Keratinocyte (primary cell): ENCODE measurements around the gene MINDY4.

Experiments used
- CTCF ChIP-seq, 3 experiments: IDR thresholded peaks in 1 of 3; conservative IDR thresholded peaks in 1 of 3; optimal IDR thresholded peaks in 1 of 3; 2 replicates in 2 of 3; 3 replicates in 1 of 3; pipeline versions ENCODE3 to v1.5.1; 2011; ENCODE audit warnings: low read length in 3 of 3, mild to moderate bottlenecking in 3 of 3, moderate library complexity in 2 of 3, control low read depth in 1 of 3, inconsistent platforms in 1 of 3; ENCODE audit not compliant: insufficient read depth in 2 of 3; ENCODE audit errors: extremely low read depth in 1 of 3
- EZH2 ChIP-seq: IDR thresholded peaks from one replicate; pipeline ENCODE4 v1.6.1; 2012; ENCODE audit warnings: inconsistent platforms, mild to moderate bottlenecking, low read length, moderate library complexity

DNA sequence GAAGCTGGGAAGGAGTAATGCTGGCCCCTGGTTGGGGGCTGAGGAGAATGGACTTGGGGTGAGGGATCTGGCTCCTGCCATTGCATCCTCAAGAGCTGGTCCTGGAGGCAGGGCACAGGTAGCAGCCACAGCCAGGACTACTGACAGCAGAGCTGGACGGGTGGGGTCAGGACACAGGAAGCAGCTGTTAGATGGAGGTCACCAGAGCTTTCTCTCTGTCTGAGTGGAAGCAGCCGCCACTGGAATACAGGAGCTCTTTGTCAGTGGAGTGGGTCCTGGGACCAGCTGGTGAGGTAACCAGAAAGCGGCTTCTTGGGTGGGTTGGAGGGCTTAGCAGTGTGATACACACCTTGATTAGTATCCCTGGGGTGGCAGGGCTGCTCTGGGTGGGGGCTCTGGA is 82.4 kb downstream of the MINDY4 start:
- TF ChIP-seq CTCF (optimal IDR thresholded peaks at IDR 0.05 in 1 of 3, IDR thresholded peaks at IDR 0.05 in 1 of 3, conservative IDR thresholded peaks at IDR 0.05 in 1 of 3; ENCODE audit: extremely low read depth in 1 of 3, insufficient read depth in 2 of 3, low read length in 3 of 3) = no peak
- no peak for TF ChIP-seq EZH2
